Lower lobe of right lung (tissue), 2 donors: Measurements from ENCODE around the gene SEC61A1. TPM values are rescaled to one million over a fixed set of nuclear protein-coding genes. Genes with fewer than 3 reads are reported as not detected.

ENCODE experiments used
- ATAC-seq, 2 donors: fragments of 200-7000 bp; cut with Tn5 transposase; one replicate each; pipeline ENCODE4 v1.9.1; 2020 to 2022; ENCODE audit warnings: mild to moderate bottlenecking in 2 of 2, moderate library complexity in 2 of 2
- DNase-seq: peaks from one replicate; pipeline ENCODE4 v3.0.0-alpha.2; 2020
- H3K27ac ChIP-seq: fragments of 200-600 bp; one replicate; pipeline ENCODE4 v1.8.0; 2022
- H3K27me3 ChIP-seq: fragments of 200-600 bp; one replicate; pipeline ENCODE4 v1.8.0; 2022; ENCODE audit warnings: low read depth
- H3K36me3 ChIP-seq: fragments of 200-600 bp; one replicate; pipeline ENCODE4 v1.8.0; 2022; ENCODE audit warnings: mild to moderate bottlenecking
- H3K4me1 ChIP-seq: fragments of 200-600 bp; one replicate; pipeline ENCODE4 v1.8.0; 2022
- H3K4me3 ChIP-seq: fragments of 200-600 bp; one replicate; pipeline ENCODE4 v1.8.0; 2022; ENCODE audit warnings: mild to moderate bottlenecking
- H3K9me3 ChIP-seq: fragments of 200-600 bp; one replicate; pipeline ENCODE4 v1.8.0; 2022
- CTCF ChIP-seq: fragments of 200-600 bp; IDR thresholded peaks from one replicate; pipeline ENCODE4 v1.8.0; 2022; ENCODE audit warnings: antibody characterized with exemption, mild to moderate bottlenecking
- intact Hi-C: fragments of 100-400 bp; cut with DNase I; formaldehyde crosslinking; loops from one replicate; pipeline ENCODE4 v1.11.0; 2022
- total RNA-seq: library from RNA; stranded (reverse); fragmentation: NEBNext Ultra II Directional; extraction: Animal tissue kit (Norgen Biotek cat#: 25700); gene quantifications from one replicate; pipeline ENCODE4 v1.2.1, GENCODE V29; 2021
- donor health status: DM: no; HTN: yes; CAD: no; lungs with severe emphysema.

Gene SEC61A1
- total RNA-seq, 1 donor from 2014 or later: 152 TPM

GRCh38 chr3:128041344-128041743 is 10.9 kb upstream of the SEC61A1 start:
- no peak overlapping the region for H3K4me3 ChIP-seq
- no peaks in the 10 kb centered on the region for H3K27me3 ChIP-seq
- intact Hi-C loops: no loop called here
- no peak for ATAC-seq
- H3K9me3 ChIP-seq: no peaks in the 10 kb centered on the region
- no peak for TF ChIP-seq CTCF
- no peaks in the 10 kb centered on the region for H3K4me1 ChIP-seq
- no peaks in the 10 kb centered on the region for H3K36me3 ChIP-seq
- no peak for DNase-seq
- H3K27ac ChIP-seq: no peak overlapping the region

GRCh38 chr3:128050597-128050996 is 1.6 kb upstream of the SEC61A1 start:
- intact Hi-C loops: no loop called here

GRCh38 chr3:128051459-128051836 is 789 bp upstream of the SEC61A1 start:
- Histone ChIP-seq H3K27ac (peak overlapping the region; percentile 94), H3K9me3 (no peaks in the 10 kb centered on the region), H3K27me3 (no peaks in the 10 kb centered on the region), H3K36me3 (peaks cover 23% of the 10 kb centered on the region), H3K4me1 (peaks cover 32% of the 10 kb centered on the region), H3K4me3 (peak overlapping the region; percentile 95)
- ATAC-seq (no peak), DNase-seq (no peak)
- no peak for TF ChIP-seq CTCF
- intact Hi-C loops: no loop called here

More at GRCh38 chr3:128050597-128050996, 1.6 kb upstream of the SEC61A1 start:
- H3K9me3 ChIP-seq: no peaks in the 10 kb centered on the region
- no peak for TF ChIP-seq CTCF
- H3K27me3 ChIP-seq: no peaks in the 10 kb centered on the region
- no peak overlapping the region for H3K27ac ChIP-seq
- H3K4me1 ChIP-seq: peaks cover 31% of the 10 kb centered on the region
- no peak overlapping the region for H3K4me3 ChIP-seq
- DNase-seq (no peak), ATAC-seq (no peak)
- H3K36me3 ChIP-seq: peaks cover 15% of the 10 kb centered on the region

GRCh38 chr3:128052595-128053351 is 536 bp downstream of the SEC61A1 start:
- peak in 1 of 2 donors; percentile 44 for ATAC-seq
- intact Hi-C loops: no loop called here
- no peak for DNase-seq
- H3K4me1 ChIP-seq: peaks cover 32% of the 10 kb centered on the region
- H3K9me3 ChIP-seq: no peaks in the 10 kb centered on the region
- peaks cover 37% of the 10 kb centered on the region for H3K36me3 ChIP-seq
- TF ChIP-seq CTCF: no peak
- H3K4me3 ChIP-seq: peak overlapping the region; percentile 95
- H3K27ac ChIP-seq: peak overlapping the region; percentile 94
- H3K27me3 ChIP-seq: no peaks in the 10 kb centered on the region

GRCh38 chr3:128053614-128054013 is 1.4 kb downstream of the SEC61A1 start:
- Histone ChIP-seq H3K9me3 (no peaks in the 10 kb centered on the region), H3K27me3 (no peaks in the 10 kb centered on the region), H3K36me3 (peaks cover 45% of the 10 kb centered on the region), H3K27ac (no peak overlapping the region), H3K4me1 (peaks cover 32% of the 10 kb centered on the region), H3K4me3 (peak overlapping the region; percentile 95)
- ATAC-seq (no peak), DNase-seq (no peak)
- intact Hi-C loops: no loop called here
- no peak for TF ChIP-seq CTCF
